UCSD-AML1 (cell line): ENCODE data around the gene ZNF541.
"Not testable (repeated sequence)": the region's sequence is repeated elsewhere in the genome, so short reads cannot be mapped to it uniquely, and the experiment has no call there.

Experiments
- DNase-seq: peaks from one replicate; lab custom pipeline; 2025; ENCODE audit not compliant: unreplicated experiment; lab: John Stamatoyannopoulos, UW

ZNF541 gene

DNA sequence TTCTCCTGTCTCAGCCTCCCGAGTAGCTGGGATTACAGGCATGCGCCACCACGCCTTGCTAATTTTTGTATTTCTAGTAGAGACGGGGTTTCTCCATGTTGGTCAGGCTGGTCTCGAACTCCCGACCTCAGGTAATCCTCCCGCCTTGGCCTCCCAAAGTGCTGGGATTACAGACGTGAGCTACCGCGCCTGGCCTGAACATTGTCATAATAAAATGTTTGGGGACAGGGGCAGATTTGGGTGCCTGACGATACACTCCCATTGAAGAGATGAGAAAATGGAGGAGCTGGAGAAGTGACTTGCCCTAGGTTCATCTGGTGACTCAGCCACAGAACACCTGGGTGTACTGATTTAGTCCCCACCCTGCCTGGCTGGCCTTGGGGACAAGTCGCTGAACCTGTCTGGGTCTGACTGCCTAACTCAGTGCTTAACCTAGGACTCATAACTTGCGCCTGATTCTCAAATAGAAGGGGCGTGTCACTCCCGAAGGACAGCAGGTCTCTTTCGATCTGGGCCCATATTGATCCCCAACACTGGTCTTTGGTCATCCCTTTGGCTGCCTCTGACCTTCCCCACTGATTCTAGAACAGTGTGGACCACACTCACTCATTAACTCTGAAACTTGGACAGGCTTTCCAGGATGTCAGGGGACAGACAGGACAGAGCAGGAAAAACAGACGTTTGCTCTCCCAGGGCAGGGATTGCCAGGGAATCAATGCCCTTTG is 28.4 kb upstream of the ZNF541 start:
- DNase-seq = no peak

- peak; percentile 99 for DNase-seq
These were observed 27.6 kb upstream of the ZNF541 start for GRCh38 chr19:47600246-47601179.

GRCh38 chr19:47599671-47600245 is 26.8 kb upstream of the ZNF541 start:
- DNase-seq = not testable (repeated sequence)

DNA sequence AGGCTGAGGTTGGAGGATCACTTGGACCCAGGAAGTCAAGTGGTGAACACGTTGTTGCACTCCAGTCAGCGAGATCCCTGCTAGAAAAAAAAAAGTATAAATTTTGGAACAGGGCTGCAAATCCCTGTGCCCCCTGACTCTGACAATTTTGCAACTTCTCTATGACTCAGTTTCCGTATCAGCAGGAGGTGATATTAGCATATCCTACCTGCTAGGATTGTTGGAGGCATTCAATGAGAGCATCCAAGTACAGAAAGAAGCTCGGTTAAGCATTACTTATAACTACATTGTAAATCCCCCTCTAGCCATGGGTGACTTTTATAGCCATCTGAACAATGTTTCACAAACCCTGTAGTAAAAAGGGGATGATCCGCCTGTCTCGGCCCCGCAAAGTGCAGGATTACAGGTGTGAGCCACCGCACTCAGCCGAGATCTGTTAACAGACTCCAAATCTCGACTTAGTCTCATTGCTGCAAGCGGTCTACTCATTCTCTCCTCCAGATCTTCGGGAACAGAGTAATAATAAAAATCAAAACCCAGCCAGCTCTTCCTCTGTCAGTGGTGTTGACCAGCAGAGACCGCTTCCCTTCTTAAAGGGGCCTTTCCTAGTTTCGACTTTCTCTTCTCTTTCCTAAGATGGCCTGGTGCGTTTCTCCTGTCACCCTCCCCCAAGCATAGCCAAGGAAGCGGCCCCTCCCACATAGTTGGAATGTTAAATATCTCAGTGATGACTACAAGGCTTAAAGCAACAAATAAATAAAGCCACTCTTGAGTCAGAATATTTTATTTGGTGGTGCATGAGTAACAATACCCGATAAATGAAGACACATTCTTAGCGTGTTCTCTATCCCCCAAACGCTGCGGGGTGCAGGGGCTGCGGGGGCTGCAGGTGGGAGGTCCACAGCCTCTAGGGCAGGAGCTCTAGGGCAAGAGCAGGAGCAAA is 25.7 kb upstream of the ZNF541 start:
- no peak for DNase-seq

GRCh38 chr19:47595944-47596343 is 23.0 kb upstream of the ZNF541 start:
- no peak for DNase-seq

DNA sequence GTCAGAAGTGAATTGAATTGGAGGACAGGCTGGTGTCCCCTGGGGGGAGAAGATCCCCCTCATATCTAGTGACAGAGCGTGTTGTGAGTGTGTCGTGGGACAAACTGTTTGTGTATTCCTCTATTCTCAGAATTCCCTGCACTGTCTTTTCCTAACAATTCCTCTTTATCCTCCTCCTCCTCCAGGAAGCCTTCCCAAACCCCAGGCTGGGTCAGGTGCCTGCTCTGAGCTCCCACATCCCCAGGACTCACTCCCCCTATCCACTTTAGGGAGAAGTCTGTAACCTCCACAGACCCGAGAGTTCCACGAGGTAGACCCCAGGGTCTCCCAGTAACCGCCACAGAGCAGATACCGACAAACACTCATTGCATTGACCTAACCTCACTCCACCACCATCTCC is 20.9 kb upstream of the ZNF541 start:
- DNase-seq = no peak

GRCh38 chr19:47589824-47590223 is 16.9 kb upstream of the ZNF541 start:
- DNase-seq = no peak

GRCh38 chr19:47587295-47587694 is 14.3 kb upstream of the ZNF541 start:
- DNase-seq = no peak

DNA sequence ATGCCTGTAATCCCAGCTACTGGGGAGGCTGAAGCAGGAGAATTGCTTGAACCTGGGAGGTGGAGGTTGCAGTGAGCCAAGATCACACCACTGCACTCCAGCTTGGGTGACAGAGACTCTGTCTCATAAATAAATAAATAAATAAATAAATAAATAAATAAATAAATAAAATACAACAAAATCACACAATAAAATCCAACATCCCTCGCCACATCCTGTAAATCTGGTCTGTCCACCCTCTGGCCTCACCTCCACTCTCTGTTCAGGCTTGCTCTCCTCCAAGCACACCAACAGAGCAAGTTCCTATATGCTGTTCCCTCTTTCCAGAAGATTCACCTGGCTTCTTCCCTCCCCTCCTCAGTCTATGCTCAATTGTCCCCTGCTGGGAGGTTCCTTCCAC is 10.2 kb upstream of the ZNF541 start:
- not testable (repeated sequence) for DNase-seq

GRCh38 chr19:47582320-47582909 is 9.5 kb upstream of the ZNF541 start:
- no peak for DNase-seq

DNA sequence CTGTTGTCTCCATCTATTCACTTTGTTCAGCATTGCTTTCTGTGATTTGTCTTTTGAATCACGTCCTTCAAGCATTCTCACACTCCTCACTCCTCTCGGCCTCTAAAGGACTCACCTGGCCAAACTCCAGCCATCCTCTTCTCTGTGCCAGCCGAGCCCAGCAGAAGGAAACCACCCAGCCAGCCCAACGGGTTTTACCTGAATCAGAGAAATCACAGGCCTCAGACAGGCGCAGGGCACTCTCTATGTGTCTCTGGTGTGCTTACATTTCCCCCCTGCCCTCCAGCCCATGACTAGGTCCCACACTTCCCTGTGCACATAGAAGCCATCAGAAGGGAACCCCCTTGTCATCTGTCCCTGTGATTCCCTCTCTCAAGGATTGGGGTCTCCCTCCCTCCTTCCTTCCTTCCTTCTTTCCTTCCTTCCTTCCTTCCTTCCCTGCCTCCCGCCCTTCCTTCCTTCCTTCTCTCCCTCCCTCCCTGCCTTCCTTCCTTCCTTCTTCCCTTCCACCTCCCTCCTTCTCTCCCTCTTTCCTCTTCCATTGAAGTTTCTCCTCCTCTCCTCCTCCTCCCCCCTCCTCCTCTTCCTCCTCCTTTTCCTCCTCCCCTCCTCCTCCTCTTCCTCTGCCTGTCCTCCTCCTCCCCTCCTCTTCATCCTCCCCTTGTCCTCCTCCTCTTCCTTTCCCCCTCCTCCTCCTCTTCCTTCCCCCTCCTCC is 8.8 kb upstream of the ZNF541 start:
- no peak for DNase-seq

GRCh38 chr19:47580397-47580796 is 7.4 kb upstream of the ZNF541 start:
- DNase-seq = no peak

GRCh38 chr19:47572635-47573034 is 313 bp downstream of the ZNF541 start:
- DNase-seq = no peak

DNA sequence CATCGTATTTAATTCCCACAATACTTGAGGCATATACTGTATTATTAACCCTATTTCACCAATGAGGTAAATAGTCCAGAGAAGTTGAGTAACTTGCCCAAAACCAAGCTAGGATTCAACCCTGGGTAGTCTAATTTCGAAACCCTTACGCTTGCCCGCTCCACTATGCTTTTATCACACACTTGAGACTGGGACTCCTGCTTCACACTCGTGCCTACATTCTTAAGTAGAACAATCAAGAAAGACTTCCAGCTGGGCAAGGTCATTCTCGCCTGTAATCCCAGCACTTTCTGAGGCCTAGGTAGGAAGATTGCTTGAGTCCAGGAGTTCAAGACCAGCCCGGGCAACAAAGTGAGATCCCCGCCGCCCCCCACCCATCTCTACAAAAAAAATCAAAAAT is 3.6 kb downstream of the ZNF541 start:
- DNase-seq = no peak

- DNase-seq = no peak
These were observed 8.9 kb downstream of the ZNF541 start for GRCh38 chr19:47564081-47564480.

DNA sequence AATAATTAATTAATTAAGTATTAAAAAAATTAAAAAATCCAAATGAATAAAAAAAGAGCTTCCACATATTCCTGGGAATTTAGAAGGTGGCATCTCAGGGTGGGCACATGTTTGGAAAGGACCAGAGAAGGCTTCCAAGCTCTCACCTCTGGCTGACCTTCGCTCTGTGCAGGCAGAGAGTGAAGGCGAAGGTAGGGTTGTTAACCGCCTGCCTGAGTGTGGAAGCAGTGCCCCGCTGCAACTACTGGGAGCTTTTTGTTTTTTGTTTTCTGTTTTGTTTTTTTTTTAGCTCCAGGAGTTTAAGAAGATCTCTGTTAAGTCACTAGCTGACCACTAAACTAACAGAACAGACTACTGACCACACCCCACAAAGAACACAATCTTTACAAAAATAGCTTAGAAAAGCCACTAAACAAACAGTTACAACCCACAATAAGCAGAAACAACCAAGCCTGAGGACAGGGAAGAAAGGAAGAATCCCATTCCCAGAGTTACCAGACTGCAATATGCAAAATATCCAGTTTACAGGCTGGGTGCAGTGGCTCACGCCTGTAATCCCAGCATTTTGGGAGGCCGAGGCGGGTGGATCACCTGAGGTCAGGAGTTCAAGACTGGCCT is 11.4 kb downstream of the ZNF541 start:
- no peak for DNase-seq

- no peak for DNase-seq
These were observed 11.9 kb downstream of the ZNF541 start for GRCh38 chr19:47560999-47561398.

- no peak for DNase-seq
These were observed 22.8 kb downstream of the ZNF541 start for GRCh38 chr19:47550129-47550528.

DNA sequence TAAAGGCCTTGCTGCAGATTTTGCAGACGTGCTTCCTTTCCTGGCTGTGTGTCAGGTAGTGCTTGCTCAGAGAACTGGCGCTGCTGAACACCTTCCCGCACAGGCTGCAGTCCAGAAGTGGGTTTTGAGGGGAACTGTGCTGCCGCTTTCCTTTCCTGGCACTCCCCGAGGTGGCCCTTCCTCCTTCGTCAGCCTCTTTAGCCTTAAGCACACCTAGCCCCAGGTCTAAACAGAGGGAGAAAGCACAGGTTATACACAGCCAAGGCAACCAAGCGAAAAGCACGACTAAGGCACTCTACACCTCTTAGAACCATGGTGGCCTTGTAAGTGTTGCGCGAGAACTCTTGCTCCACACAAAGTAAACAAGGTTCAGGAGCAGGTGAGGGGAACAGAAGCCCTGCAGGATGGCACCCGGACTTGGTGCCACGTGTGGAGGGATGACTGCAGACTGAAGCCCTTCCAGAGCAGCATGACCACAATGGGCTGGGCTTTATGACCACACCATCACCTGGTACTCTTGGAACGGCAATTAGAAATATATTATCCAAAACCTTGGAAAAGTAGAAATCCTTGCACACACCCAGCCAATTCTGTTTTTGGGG is 23.6 kb downstream of the ZNF541 start:
- DNase-seq = no peak
